HL-60 (cell line): ENCODE measurements around the gene TRIO.

Source experiments
- DNase-seq, 2 experiments: peaks; one replicate each; pipeline ENCODE4 v3.0.0-alpha.2; 2010 to 2020; ENCODE audit warnings: low read depth in 1 of 2, low spot score in 1 of 2
- H3K27ac ChIP-seq: fragments of 250-450 bp; sonication (Bioruptor Pico); replicated peaks from 2 replicates; pipeline ENCODE4 v1.5.1; 2020; ENCODE audit warnings: mild to moderate bottlenecking, moderate library complexity
- H3K27me3 ChIP-seq: fragments of 250-450 bp; sonication (Bioruptor Pico); 2 replicates; pipeline ENCODE4 v1.5.1; 2021; ENCODE audit warnings: mild to moderate bottlenecking, moderate library complexity; ENCODE audit not compliant: insufficient read depth, poor library complexity, severe bottlenecking
- H3K4me3 ChIP-seq: replicated peaks from 2 replicates; pipeline ENCODE4 v1.5.1; 2011; ENCODE audit warnings: mild to moderate bottlenecking, control low read depth, low read length; ENCODE audit not compliant: insufficient read depth
- GABPA ChIP-seq: IDR thresholded peaks from 2 replicates; pipeline ENCODE4 v1.6.1; 2012; ENCODE audit warnings: low read depth
- POLR2AphosphoS5 ChIP-seq: IDR thresholded peaks from 2 replicates; pipeline ENCODE4 v1.6.1; 2012; ENCODE audit warnings: low read depth
- SPI1 ChIP-seq: IDR thresholded peaks from 2 replicates; pipeline ENCODE4 v1.6.1; 2012; ENCODE audit warnings: low read depth, mild to moderate bottlenecking, borderline replicate concordance
- TF ChIP-seq, protein P1 (sequence below): IDR thresholded peaks from one replicate; pipeline ENCODE4 v1.5.1; 2011; ENCODE audit warnings: low read length, control low read depth, inconsistent platforms; ENCODE audit not compliant: insufficient read depth
- TF ChIP-seq, protein P2 (sequence below): IDR thresholded peaks from 2 replicates; pipeline ENCODE4 v1.6.1; 2012; ENCODE audit warnings: low read depth; ENCODE audit not compliant: insufficient replicate concordance

TRIO gene

DNA sequence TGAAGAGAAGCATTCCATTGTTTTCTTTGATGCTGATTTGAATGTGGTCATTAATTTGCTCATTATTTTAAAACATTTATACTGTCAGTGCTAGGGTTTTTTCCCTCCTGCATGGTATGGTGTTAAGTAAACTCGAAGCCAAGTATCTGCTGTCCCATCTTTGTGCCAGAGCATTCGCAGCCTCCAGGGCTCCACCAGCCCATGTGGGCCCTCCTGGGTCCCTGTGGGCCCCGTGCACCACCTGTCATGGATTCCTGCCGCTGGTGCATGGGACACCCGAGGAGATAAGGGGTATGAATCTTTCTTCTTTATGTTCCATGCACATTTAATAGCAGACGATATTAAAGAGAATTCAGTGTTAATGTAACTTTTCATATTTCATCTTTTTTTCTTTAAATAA lies 95.1 kb downstream of the TRIO start:
- TF ChIP-seq GABPA (no peak), POLR2AphosphoS5 (no peak), SPI1 (no peak)
- TF ChIP-seq, protein P1, sequence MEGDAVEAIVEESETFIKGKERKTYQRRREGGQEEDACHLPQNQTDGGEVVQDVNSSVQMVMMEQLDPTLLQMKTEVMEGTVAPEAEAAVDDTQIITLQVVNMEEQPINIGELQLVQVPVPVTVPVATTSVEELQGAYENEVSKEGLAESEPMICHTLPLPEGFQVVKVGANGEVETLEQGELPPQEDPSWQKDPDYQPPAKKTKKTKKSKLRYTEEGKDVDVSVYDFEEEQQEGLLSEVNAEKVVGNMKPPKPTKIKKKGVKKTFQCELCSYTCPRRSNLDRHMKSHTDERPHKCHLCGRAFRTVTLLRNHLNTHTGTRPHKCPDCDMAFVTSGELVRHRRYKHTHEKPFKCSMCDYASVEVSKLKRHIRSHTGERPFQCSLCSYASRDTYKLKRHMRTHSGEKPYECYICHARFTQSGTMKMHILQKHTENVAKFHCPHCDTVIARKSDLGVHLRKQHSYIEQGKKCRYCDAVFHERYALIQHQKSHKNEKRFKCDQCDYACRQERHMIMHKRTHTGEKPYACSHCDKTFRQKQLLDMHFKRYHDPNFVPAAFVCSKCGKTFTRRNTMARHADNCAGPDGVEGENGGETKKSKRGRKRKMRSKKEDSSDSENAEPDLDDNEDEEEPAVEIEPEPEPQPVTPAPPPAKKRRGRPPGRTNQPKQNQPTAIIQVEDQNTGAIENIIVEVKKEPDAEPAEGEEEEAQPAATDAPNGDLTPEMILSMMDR = no peak
- TF ChIP-seq, protein P2, sequence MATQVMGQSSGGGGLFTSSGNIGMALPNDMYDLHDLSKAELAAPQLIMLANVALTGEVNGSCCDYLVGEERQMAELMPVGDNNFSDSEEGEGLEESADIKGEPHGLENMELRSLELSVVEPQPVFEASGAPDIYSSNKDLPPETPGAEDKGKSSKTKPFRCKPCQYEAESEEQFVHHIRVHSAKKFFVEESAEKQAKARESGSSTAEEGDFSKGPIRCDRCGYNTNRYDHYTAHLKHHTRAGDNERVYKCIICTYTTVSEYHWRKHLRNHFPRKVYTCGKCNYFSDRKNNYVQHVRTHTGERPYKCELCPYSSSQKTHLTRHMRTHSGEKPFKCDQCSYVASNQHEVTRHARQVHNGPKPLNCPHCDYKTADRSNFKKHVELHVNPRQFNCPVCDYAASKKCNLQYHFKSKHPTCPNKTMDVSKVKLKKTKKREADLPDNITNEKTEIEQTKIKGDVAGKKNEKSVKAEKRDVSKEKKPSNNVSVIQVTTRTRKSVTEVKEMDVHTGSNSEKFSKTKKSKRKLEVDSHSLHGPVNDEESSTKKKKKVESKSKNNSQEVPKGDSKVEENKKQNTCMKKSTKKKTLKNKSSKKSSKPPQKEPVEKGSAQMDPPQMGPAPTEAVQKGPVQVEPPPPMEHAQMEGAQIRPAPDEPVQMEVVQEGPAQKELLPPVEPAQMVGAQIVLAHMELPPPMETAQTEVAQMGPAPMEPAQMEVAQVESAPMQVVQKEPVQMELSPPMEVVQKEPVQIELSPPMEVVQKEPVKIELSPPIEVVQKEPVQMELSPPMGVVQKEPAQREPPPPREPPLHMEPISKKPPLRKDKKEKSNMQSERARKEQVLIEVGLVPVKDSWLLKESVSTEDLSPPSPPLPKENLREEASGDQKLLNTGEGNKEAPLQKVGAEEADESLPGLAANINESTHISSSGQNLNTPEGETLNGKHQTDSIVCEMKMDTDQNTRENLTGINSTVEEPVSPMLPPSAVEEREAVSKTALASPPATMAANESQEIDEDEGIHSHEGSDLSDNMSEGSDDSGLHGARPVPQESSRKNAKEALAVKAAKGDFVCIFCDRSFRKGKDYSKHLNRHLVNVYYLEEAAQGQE = no peak
- no peak for DNase-seq
- Histone ChIP-seq H3K4me3 (no peak overlapping the region), H3K27me3 (no peaks in the 10 kb centered on the region), H3K27ac (no peak overlapping the region)

DNA sequence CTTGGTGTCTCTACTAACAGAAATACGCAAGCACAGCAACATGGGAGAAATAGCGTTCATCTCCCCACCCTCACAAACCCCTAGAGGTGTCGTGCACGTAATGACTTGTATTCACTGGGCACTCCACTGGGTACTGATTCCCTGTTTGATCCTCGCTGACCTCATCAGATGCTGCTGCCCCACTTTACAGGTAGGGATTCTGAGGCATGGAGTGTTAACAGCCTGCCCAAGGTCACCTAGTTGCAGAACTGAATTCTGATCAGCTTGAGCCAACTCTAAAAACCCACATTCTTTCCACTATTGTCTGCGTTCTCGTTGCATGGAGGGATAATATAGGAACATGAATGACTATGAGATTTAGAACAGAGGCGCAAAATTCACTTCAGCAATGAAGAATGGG lies 96.3 kb downstream of the TRIO start:
- Histone ChIP-seq H3K27me3 (no peaks in the 10 kb centered on the region), H3K27ac (no peak overlapping the region), H3K4me3 (no peak overlapping the region)
- no peak for DNase-seq
- TF ChIP-seq, protein P1 = no peak
- TF ChIP-seq SPI1 (no peak), GABPA (no peak), POLR2AphosphoS5 (no peak)
- TF ChIP-seq, protein P2 = no peak

DNA sequence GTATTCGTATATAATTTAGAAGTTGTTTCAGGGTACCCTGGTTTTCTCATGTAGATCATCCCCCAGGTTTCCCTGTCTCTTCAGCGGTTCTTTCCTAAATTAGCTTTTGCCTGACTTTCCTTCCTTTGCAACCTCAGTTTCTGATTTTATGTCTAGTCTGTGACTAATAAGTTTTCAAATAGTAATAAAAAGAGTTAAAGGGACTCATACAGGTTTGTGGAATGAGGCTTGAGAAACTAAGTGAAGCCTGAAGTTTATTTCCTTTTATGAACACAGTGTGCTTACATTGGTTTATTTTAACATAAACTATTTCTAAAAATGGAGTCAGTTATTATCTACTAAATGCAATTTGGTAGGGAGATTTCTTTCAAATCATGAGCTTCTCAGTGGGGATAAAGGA lies 96.8 kb downstream of the TRIO start:
- DNase-seq = no peak
- Histone ChIP-seq H3K4me3 (no peak overlapping the region), H3K27ac (no peak overlapping the region), H3K27me3 (no peaks in the 10 kb centered on the region)
- TF ChIP-seq POLR2AphosphoS5 = no peak
- TF ChIP-seq, protein P1 = no peak
- TF ChIP-seq GABPA = no peak
- TF ChIP-seq SPI1 = no peak
- TF ChIP-seq, protein P2 = no peak
